Central memory CD8-positive, alpha-beta T cell (primary cell): ENCODE measurements around the gene PTGDR2.
"Not testable (repeated sequence)": the region's sequence is repeated elsewhere in the genome, so short reads cannot be mapped to it uniquely, and the experiment has no call there.

Source experiments
- ATAC-seq: fragments of 150-1000 bp; cut with Tn5 transposase; replicated peaks from 2 replicates; pipeline ENCODE4 v1.10.0; 2022; ENCODE audit warnings: mild to moderate bottlenecking, moderate FRiP score, moderate number of reproducible peaks; ENCODE audit not compliant: poor library complexity, severe bottlenecking; ENCODE audit errors: extremely low read depth
- DNase-seq, 2 donors: peaks; one replicate each; pipeline ENCODE4 v3.0.0; 2021; ENCODE audit warnings: low spot score in 2 of 2
- H3K27ac Mint-ChIP-seq: one replicate; pipeline ENCODE4 v1.8.0; 2022; ENCODE audit warnings: low read depth, mild to moderate bottlenecking, moderate library complexity, mixed read lengths
- H3K27me3 Mint-ChIP-seq: one replicate; pipeline ENCODE4 v1.8.0; 2022; ENCODE audit warnings: mixed read lengths
- H3K36me3 Mint-ChIP-seq: one replicate; pipeline ENCODE4 v1.8.0; 2022; ENCODE audit warnings: mild to moderate bottlenecking, moderate library complexity, mixed read lengths; ENCODE audit not compliant: insufficient read depth
- H3K4me1 Mint-ChIP-seq: one replicate; pipeline ENCODE4 v1.8.0; 2022; ENCODE audit warnings: mixed read lengths
- H3K4me3 Mint-ChIP-seq: one replicate; pipeline ENCODE4 v1.8.0; 2022; ENCODE audit warnings: mild to moderate bottlenecking, moderate library complexity, mixed read lengths
- H3K9me3 Mint-ChIP-seq: one replicate; pipeline ENCODE4 v1.8.0; 2022; ENCODE audit warnings: mixed read lengths

PTGDR2 gene

DNA sequence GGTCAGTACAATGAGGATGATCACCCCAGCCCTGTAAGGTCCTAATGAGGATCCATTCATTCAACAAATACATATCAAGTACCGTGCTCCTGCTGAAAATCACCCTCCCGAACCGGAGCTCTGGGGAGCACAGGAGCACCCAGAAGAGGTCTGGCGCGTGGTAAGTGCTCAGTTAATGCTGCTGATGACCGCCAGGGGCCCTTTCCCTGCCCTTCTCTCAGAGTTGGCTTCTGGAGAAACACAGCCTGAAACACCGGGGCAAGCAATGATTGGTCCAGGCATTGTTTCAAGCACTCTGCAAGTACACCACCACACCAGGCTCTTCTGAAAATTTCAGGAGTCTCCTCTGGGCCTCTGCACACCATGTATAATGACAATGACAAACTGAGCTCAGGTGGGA lies 17.6 kb downstream of the PTGDR2 start:
- H3K27ac Mint-ChIP-seq, result no peak overlapping the region
- peaks cover 28% of the 10 kb centered on the region for H3K4me1 Mint-ChIP-seq
- H3K9me3 Mint-ChIP-seq, result no peaks in the 10 kb centered on the region
- H3K27me3 Mint-ChIP-seq, result no peaks in the 10 kb centered on the region
- ATAC-seq (no peak), DNase-seq (no peak)
- peaks cover 17% of the 10 kb centered on the region for H3K36me3 Mint-ChIP-seq
- no peak overlapping the region for H3K4me3 Mint-ChIP-seq

GRCh38 chr11:60836866-60837515 lies 18.8 kb downstream of the PTGDR2 start:
- ATAC-seq (no peak), DNase-seq (no peak)
- Mint-ChIP-seq H3K36me3 (peaks cover 11% of the 10 kb centered on the region), H3K4me1 (peaks cover 17% of the 10 kb centered on the region), H3K4me3 (no peak overlapping the region), H3K9me3 (no peaks in the 10 kb centered on the region), H3K27ac (no peak overlapping the region), H3K27me3 (peaks cover 10% of the 10 kb centered on the region)

- no peak for DNase-seq
- peaks cover 5% of the 10 kb centered on the region for H3K4me1 Mint-ChIP-seq
- H3K27me3 Mint-ChIP-seq, result peaks cover 10% of the 10 kb centered on the region
- no peaks in the 10 kb centered on the region for H3K9me3 Mint-ChIP-seq
- no peak overlapping the region for H3K27ac Mint-ChIP-seq
- H3K4me3 Mint-ChIP-seq, result no peak overlapping the region
- ATAC-seq, result no peak
- H3K36me3 Mint-ChIP-seq, result peaks cover 4% of the 10 kb centered on the region
Measured at GRCh38 chr11:60835534-60835846, 20.3 kb downstream of the PTGDR2 start.

GRCh38 chr11:60834742-60835533 lies 20.8 kb downstream of the PTGDR2 start:
- no peak overlapping the region for H3K4me3 Mint-ChIP-seq
- peaks cover 4% of the 10 kb centered on the region for H3K36me3 Mint-ChIP-seq
- no peaks in the 10 kb centered on the region for H3K9me3 Mint-ChIP-seq
- H3K27ac Mint-ChIP-seq, result no peak overlapping the region
- peaks cover 5% of the 10 kb centered on the region for H3K4me1 Mint-ChIP-seq
- DNase-seq (no peak), ATAC-seq (no peak)
- peaks cover 10% of the 10 kb centered on the region for H3K27me3 Mint-ChIP-seq

- Mint-ChIP-seq H3K9me3 (no peaks in the 10 kb centered on the region), H3K27ac (no peak overlapping the region), H3K27me3 (peaks cover 10% of the 10 kb centered on the region), H3K4me3 (no peak overlapping the region), H3K4me1 (no peaks in the 10 kb centered on the region), H3K36me3 (peaks cover 9% of the 10 kb centered on the region)
- ATAC-seq (no peak), DNase-seq (no peak)
Measured at GRCh38 chr11:60831501-60832079, 24.2 kb downstream of the PTGDR2 start.

DNA sequence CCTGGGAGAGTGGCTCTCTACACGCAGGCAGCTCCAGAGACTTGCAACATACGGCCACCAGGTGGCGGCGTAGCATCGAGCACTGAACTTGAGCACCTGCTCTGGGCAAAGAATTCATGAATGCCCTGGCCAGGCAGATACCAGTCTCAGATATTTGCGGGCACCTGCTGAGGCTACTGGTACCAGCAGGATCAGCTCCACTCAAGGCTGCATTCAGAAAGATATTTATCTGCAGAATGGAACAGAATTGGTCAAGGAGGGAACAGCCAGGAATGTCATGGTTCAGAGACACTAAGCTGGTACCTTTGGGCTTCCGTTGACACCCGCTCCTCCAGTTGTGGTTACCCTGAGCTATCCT lies 24.6 kb downstream of the PTGDR2 start:
- no peak overlapping the region for H3K4me3 Mint-ChIP-seq
- peaks cover 9% of the 10 kb centered on the region for H3K36me3 Mint-ChIP-seq
- peak; percentile 70 for ATAC-seq
- H3K27ac Mint-ChIP-seq, result no peak overlapping the region
- H3K9me3 Mint-ChIP-seq, result no peaks in the 10 kb centered on the region
- no peaks in the 10 kb centered on the region for H3K4me1 Mint-ChIP-seq
- DNase-seq, result peak; percentile 64 to 73
- H3K27me3 Mint-ChIP-seq, result peaks cover 10% of the 10 kb centered on the region

DNA sequence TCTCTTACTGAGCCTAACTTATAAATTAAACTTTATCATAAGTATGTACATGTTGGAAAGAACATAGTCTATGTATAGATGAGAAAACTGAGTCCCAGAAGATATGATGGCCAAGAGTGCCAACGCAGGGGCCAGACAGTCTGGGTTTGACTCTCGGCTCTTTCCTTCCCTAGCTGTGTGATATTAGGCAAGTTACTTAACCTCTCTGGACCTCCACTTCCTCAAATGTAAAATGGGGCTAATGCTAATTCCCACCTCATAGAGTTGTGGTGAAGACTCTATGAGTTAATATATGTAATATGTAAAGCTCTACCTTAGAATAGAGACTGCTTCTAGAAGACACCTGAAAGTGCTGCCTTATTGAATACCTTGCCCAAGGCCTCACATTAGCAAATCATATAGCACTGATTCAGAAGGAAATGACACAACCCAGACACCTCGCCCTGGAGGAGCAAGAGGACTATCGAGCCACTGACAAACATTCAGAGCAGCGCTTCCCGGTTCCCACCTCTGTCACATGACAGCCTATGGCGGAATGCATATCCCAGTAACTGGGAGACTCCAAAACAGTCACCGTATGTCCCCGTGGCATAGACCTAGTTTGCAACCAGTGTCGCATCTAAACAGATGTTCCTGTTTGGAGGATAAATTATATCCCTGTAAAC lies 25.1 kb downstream of the PTGDR2 start:
- Mint-ChIP-seq H3K27me3 (peaks cover 10% of the 10 kb centered on the region), H3K9me3 (no peaks in the 10 kb centered on the region), H3K4me1 (no peaks in the 10 kb centered on the region), H3K4me3 (no peak overlapping the region), H3K27ac (no peak overlapping the region), H3K36me3 (peaks cover 9% of the 10 kb centered on the region)
- no peak for ATAC-seq
- DNase-seq, result no peak

GRCh38 chr11:60825790-60826189 lies 30.0 kb downstream of the PTGDR2 start:
- Mint-ChIP-seq H3K36me3 (peaks cover 7% of the 10 kb centered on the region), H3K4me3 (no peak overlapping the region), H3K4me1 (no peaks in the 10 kb centered on the region), H3K27ac (no peak overlapping the region), H3K27me3 (no peaks in the 10 kb centered on the region), H3K9me3 (no peaks in the 10 kb centered on the region)
- no peak for DNase-seq
- ATAC-seq, result no peak

DNA sequence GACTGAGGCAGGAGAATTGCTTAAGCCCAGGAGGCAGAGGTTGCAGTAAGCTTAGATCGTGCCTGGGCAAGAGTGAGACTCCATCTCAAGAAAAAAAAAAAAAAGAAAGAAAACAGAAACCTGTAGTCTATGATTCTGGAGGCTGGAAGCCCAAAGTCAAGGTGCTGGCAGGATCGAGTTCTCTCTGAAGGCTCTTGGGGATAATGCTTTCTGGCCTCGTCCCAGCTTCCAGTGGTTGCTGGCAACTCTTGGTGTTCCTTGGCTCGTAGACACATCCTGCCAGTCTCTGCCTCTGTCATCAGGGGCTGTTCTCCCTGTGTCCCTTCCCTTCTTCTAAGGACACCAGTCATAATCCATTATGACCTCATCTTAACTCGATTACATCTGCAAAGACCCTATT lies 30.6 kb downstream of the PTGDR2 start:
- H3K4me1 Mint-ChIP-seq, result no peaks in the 10 kb centered on the region
- no peaks in the 10 kb centered on the region for H3K27me3 Mint-ChIP-seq
- peaks cover 5% of the 10 kb centered on the region for H3K36me3 Mint-ChIP-seq
- H3K4me3 Mint-ChIP-seq, result no peak overlapping the region
- ATAC-seq (no peak), DNase-seq (no peak)
- no peaks in the 10 kb centered on the region for H3K9me3 Mint-ChIP-seq
- no peak overlapping the region for H3K27ac Mint-ChIP-seq

DNA sequence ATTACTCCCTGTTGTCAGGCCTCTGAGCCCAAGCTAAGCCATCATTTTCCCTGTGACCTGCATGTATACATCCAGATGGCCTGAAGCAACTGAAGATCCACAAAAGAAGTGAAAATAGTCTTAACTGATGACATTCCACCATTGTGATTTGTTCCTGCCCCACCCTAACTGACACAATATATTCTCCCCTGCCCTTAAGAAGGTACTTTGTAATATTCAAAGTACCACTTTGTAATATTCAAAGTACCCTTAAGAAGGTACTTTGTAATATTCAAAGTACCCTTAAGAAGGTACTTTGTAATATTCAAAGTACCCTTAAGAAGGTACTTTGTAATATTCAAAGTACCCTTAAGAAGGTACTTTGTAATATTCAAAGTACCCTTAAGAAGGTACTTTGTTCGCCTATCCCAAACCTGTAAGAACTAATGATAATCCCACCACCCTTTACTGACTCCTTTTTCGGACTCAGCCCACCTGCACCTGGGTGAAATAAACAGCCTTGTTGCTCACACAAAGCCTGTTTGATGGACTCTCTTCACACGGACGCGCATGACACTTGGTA lies 31.9 kb downstream of the PTGDR2 start:
- H3K9me3 Mint-ChIP-seq, H3K4me3 Mint-ChIP-seq, DNase-seq, H3K27me3 Mint-ChIP-seq, H3K27ac Mint-ChIP-seq, H3K4me1 Mint-ChIP-seq, ATAC-seq, H3K36me3 Mint-ChIP-seq: not testable (repeated sequence)

- H3K4me3 Mint-ChIP-seq, result no peak overlapping the region
- H3K4me1 Mint-ChIP-seq, result no peaks in the 10 kb centered on the region
- no peaks in the 10 kb centered on the region for H3K9me3 Mint-ChIP-seq
- no peak for ATAC-seq
- H3K36me3 Mint-ChIP-seq, result no peaks in the 10 kb centered on the region
- no peaks in the 10 kb centered on the region for H3K27me3 Mint-ChIP-seq
- no peak overlapping the region for H3K27ac Mint-ChIP-seq
- no peak for DNase-seq
Measured at GRCh38 chr11:60821827-60822599, 33.7 kb downstream of the PTGDR2 start.

DNA sequence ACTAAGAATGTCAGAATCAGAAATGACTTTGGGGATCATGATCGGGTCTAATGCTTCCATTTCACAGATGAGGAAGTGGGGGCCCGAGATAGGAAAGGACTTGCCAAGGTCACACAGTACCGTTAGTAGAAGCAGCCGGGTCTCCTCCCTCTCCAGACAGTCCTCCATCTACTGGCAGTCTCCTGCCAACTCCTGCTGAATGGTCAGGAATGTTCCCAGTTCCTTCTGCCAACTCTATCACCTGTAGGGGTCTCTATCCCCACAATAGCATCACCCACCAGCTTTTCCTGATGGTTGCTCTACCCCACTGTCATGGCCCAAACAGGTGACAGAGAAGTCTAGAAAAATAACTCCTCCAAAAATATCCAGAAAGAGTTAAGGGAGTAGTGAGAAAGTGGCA lies 37.7 kb downstream of the PTGDR2 start:
- no peak overlapping the region for H3K4me3 Mint-ChIP-seq
- H3K27me3 Mint-ChIP-seq, result peaks cover 5% of the 10 kb centered on the region
- H3K36me3 Mint-ChIP-seq, result no peaks in the 10 kb centered on the region
- H3K9me3 Mint-ChIP-seq, result no peaks in the 10 kb centered on the region
- no peak overlapping the region for H3K27ac Mint-ChIP-seq
- ATAC-seq (no peak), DNase-seq (no peak)
- no peaks in the 10 kb centered on the region for H3K4me1 Mint-ChIP-seq
